VCaP (cell line): ENCODE measurements around the gene PAF1.
"Not testable (repeated sequence)": the region's sequence is repeated elsewhere in the genome, so short reads cannot be mapped to it uniquely, and the experiment has no call there.

ENCODE experiments used
- H3K27ac ChIP-seq: fragments of 450-650 bp; 2 replicates; pipeline ENCODE4 v1.5.1; 2017
- TF ChIP-seq, protein P1 (sequence below): fragments of 450-650 bp; conservative IDR thresholded peaks from 2 replicates; pipeline ENCODE4 v1.5.1; 2017; ENCODE audit warnings: mild to moderate bottlenecking, moderate library complexity

PAF1 gene

DNA sequence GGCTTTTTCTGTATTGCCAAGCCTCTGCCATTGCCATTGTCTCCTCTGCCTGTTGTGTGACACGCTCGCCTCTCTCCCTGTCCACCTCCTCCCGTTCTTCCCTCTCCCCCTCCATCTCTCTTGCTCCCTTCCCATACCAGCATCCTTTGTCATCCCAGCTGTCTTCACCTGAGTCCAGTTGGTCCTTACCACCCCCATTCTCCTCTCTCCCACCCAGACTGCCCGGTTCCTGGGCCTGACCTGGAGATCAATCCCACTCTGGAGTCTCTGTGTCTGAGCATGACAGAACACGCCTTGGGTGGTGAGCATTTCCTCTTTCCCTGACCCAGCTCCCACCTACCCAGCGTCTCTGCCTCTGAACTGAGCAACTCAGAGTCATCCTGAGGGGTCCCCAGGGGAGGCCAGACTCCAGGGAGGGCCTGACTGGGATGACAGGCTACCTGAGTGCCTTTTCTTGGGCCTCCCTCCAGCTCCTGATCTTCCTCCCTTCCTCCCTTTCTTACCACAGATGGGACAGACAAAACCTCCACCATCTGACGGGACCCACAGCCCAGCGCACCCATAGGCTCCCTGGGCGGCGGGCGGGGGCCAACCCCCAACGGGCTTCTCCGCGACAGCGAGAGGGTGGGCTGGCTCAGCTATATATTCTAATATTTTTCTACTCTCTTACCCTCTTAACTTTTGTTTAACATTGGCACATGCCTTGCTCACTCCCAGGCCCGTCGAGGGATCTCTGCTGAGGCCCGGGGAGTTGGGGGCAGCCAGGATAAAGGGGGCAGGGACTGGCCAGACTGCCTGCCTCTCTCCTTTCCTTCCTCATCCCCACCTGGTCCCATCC lies 7.7 kb downstream of the PAF1 start:
- no peak overlapping the region for H3K27ac ChIP-seq
- TF ChIP-seq, protein P1, sequence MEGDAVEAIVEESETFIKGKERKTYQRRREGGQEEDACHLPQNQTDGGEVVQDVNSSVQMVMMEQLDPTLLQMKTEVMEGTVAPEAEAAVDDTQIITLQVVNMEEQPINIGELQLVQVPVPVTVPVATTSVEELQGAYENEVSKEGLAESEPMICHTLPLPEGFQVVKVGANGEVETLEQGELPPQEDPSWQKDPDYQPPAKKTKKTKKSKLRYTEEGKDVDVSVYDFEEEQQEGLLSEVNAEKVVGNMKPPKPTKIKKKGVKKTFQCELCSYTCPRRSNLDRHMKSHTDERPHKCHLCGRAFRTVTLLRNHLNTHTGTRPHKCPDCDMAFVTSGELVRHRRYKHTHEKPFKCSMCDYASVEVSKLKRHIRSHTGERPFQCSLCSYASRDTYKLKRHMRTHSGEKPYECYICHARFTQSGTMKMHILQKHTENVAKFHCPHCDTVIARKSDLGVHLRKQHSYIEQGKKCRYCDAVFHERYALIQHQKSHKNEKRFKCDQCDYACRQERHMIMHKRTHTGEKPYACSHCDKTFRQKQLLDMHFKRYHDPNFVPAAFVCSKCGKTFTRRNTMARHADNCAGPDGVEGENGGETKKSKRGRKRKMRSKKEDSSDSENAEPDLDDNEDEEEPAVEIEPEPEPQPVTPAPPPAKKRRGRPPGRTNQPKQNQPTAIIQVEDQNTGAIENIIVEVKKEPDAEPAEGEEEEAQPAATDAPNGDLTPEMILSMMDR = no peak

DNA sequence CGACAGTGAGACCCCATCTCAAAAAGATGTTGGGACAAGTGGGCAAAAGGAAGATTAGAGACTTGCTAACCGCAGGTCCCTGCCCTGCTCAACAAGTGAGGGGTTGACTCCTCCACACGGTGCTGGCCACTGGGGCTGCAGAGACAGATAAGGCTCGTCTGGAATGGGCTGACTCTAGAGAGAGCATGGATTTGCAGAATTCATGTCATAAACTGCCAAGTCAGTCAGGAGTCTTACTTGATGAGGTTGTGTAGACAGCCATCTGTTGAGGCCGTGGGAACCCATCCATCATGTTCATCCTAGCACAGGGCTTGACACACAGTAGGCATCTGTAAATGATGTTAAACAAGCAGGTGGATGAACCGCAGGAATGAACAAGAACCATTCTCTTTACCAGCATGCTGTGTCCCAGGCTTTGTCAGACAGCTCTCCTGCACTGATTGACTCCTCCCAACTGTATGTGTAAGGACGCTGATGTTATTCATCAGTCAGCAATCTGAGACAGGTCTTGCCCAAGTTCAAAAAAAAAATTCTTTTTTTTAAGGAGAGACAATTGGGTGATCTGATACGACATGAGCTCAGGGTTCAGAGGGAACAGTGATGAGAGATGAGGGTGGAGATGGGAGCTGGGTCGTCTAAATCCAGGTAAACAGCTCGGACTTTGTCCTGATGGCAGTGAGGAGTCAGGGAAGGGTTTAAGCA lies 8.8 kb downstream of the PAF1 start:
- TF ChIP-seq, protein P1 = no peak

DNA sequence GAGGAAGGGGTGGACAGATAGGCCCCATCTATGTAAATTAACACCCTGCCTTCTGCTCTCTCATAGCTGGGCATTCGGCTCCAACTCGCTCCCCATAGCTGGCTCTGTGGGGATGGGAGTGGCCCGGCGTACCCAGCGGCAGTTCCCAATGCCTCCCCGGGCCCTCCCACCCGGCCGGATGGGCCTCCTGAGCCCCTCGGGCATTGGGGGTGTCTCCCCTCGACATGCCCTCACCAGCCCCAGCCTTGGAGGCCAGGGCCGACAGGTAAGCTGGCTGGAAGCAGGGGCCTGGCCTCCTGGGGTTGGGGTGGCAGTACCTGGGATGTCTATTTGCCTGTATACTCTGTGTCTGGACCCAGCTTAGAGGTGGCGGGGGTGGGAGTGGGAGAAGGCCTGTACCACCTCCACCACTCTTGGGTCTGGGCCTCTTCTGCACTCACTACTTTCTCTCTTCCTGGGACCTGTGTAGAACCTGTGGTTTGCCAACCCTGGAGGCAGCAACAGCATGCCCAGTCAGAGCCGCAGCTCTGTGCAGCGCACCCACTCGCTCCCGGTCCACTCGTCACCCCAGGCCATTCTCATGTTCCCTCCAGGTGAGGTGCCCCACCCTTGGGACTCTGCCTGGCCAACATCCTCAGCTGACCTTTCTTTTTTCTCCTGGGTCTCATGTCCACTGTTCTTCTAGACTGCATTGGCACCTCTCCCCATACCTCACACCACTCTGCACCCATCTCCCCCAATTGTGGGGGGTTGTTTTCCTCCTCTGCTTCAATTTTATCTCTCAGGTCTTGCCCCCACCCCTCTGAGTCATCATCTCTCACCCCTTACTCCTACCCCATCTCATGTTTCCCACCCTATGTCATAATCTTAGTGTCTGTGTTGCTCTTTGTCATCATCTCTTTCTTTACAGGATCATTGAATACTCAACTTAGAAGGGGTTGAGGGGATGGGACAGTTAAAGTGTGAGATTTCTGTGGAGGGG lies 10.1 kb downstream of the PAF1 start:
- no peak overlapping the region for H3K27ac ChIP-seq
- TF ChIP-seq, protein P1 = no peak

More for the DNA sequence above, 8.8 kb downstream of the PAF1 start:
- no peak overlapping the region for H3K27ac ChIP-seq

DNA sequence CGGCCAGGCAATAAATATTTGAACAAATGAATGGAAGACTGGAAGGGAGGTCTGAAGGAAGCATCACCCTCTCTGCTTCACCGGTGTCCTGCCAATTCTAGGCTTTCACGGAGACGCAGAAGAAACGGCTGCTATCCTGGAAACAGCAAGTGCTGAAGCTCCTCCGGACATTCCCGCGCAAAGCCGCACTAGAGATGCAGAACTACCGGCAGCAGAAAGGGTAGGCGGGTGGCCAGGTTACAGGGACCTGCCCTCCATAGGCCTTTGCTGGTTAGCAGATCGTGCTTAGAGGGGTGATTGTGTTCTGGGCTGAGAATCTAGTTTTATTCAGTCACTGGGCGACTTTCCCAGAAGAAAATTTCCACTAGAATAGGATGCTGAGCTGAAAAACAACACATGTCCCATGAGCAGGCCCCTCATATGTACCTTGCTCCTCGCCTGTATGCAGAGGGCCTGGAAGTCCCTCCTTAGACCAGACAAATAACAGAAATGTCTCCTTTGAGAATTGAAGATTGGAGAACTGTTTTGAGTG lies 11.0 kb downstream of the PAF1 start:
- TF ChIP-seq, protein P1 = no peak

DNA sequence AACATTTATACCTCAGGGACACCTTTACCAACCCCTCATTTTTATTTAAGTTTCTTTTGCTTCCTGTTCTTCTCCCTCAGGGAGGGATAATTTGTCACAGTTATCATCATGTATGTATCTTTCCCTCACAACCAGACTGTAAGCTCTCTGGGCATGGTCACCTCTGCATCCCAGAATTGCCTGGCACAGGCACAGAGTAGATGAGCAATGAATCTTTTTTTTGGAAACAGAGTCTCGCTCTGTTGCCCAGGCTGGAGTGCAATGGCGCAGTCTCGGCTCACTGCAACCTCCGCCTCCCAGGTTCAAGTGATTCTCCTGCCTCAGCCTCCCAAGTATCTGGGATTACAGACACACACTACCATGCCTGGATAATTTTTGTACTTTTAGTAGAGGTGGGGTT lies 11.5 kb downstream of the PAF1 start:
- not testable (repeated sequence) for H3K27ac ChIP-seq

More for the DNA sequence above, 11.0 kb downstream of the PAF1 start:
- H3K27ac ChIP-seq = no peak overlapping the region

DNA sequence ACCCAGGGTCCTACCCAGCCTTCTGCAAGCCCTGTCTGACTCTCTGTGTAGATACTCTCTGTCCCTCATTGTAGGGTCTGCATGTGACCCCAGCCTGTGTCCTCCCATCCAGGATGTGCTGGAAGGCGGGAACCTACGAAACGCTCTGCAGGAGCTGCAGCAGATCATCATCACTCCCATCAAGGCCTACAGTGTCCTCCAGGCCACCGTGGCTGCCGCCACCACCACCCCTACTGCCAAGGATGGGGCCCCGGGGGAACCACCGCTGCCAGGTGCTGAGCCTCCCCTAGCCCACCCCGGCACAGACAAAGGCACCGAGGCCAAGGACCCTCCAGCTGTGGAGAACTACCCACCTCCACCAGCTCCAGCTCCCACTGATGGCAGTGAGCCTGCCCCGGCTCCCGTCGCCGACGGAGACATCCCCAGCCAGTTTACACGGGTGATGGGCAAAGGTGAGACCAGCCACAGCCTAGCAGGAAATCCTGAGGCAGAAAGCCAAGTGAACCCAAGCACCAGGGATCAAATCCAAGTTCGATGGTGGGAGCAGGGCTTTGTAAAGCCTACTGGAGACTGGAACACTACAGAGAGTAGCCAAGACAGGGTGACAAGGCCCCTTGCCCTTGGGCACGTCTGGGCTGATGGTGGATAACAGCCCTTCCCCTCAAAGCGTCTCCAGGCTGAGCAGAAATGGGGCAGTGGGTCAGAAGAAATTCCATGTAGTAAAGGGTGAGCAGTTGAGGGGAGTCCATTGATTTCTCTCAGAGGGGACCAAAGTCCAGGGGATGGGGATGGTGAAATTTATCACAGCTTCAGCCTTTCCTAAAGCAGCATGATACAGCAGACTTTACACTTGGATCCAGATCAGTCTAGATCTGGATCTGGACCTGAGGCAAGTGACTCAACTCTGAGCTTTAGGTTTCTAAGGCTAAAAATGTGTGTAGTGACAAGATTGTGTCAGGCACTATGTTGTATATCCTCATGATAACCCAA lies 13.2 kb downstream of the PAF1 start:
- no peak overlapping the region for H3K27ac ChIP-seq
- TF ChIP-seq, protein P1 = no peak
